KMS-11 (cell line): ENCODE measurements around the gene SYNE3.

ENCODE experiments used
- H2AFZ ChIP-seq: fragments of 200-600 bp; sonication (generic); 2 replicates; pipeline ENCODE4 v1.6.1; 2016; ENCODE audit warnings: antibody characterized with exemption, mixed run types, low read depth
- H3K27ac ChIP-seq: fragments of 200-600 bp; sonication (generic); 2 replicates; pipeline ENCODE4 v1.6.1; 2016; ENCODE audit warnings: mild to moderate bottlenecking, mixed run types
- H3K27me3 ChIP-seq: fragments of 200-600 bp; sonication (generic); 2 replicates; pipeline ENCODE4 v1.6.1; 2017; ENCODE audit warnings: mild to moderate bottlenecking, low read depth, mixed run types, moderate library complexity; ENCODE audit not compliant: insufficient read depth
- H3K36me3 ChIP-seq: fragments of 200-600 bp; sonication (generic); 2 replicates; pipeline ENCODE4 v1.6.1; 2017; ENCODE audit warnings: mild to moderate bottlenecking, mixed run types; ENCODE audit not compliant: insufficient read depth
- H3K4me1 ChIP-seq: fragments of 200-600 bp; sonication (generic); 2 replicates; pipeline ENCODE4 v1.6.1; 2016; ENCODE audit warnings: mild to moderate bottlenecking, low read depth, mixed run types; ENCODE audit not compliant: poor library complexity, severe bottlenecking
- H3K4me2 ChIP-seq: fragments of 200-600 bp; sonication (generic); 2 replicates; pipeline ENCODE4 v1.7.0; 2016; ENCODE audit warnings: mild to moderate bottlenecking, mixed run types
- H3K4me3 ChIP-seq: fragments of 200-600 bp; sonication (generic); IDR thresholded peaks from 2 replicates; pipeline ENCODE4 v1.6.1; 2017; ENCODE audit warnings: low read depth, low read length, mixed read lengths; ENCODE audit not compliant: insufficient read depth
- H3K79me2 ChIP-seq: fragments of 200-600 bp; sonication (generic); 2 replicates; pipeline ENCODE4 v1.6.1; 2016; ENCODE audit warnings: low read depth, mixed run types; ENCODE audit not compliant: insufficient read depth
- H3K9ac ChIP-seq: fragments of 200-600 bp; sonication (generic); 2 replicates; pipeline ENCODE4 v1.6.1; 2016; ENCODE audit warnings: mild to moderate bottlenecking, mixed run types
- H4K20me1 ChIP-seq: fragments of 200-600 bp; sonication (generic); 2 replicates; pipeline ENCODE4 v1.6.1; 2016; ENCODE audit warnings: mild to moderate bottlenecking, mixed run types; ENCODE audit not compliant: insufficient read depth
- TF ChIP-seq, protein P1 (sequence below): fragments of 200-600 bp; sonication (generic); conservative IDR thresholded peaks from 2 replicates; pipeline ENCODE4 v1.6.1; 2017; ENCODE audit warnings: low read depth, mild to moderate bottlenecking, antibody characterized with exemption, low read length, moderate library complexity, mixed read lengths

The SYNE3 gene

DNA sequence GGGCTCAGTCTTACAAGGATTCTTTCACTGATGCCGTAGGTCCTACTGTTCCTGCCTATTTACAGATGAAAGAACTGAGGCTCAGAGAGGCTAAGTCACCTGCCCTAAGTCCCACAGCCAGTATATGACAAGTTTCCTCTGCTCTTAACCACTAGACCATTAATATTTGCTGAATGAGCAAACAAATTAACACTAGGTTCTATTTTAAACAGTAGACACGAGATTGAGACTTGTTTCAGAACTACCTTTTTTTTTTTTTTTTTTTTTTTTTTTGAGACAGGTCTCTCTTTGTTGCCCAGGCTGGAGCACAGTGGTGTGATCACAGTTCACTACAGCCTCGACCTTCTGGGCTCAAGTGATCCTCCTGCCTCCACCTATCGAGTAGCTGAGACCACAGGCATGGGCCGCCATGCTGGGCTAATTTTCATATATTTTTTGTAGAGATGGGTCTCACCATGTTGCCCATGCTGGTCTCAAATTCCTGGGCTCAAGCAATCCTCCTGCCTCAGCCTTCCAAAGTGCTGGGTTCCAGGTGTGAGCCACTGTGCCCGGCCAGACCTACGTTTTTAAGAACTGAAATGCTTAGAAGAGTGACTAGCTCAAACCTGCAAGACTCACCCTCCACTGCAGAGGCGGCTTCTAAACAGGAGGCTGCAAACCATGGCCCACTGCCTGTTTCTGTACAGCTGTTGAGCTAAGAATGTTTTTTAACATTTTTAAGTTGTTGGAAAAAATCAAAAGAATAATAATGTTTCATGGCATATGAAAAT is 12.9 kb downstream of the SYNE3 start:
- H3K27me3 ChIP-seq, result no peaks in the 10 kb centered on the region
- no peak overlapping the region for H3K4me3 ChIP-seq
- H3K79me2 ChIP-seq, result peaks cover 52% of the 10 kb centered on the region; the same call in 1 of the 2 replicates
- H3K4me1 ChIP-seq, result peaks cover 62% of the 10 kb centered on the region
- H3K36me3 ChIP-seq, result no peaks in the 10 kb centered on the region
- H3K4me2 ChIP-seq, result peak overlapping the region; percentile 51
- no peak overlapping the region for H3K9ac ChIP-seq
- TF ChIP-seq, protein P1, sequence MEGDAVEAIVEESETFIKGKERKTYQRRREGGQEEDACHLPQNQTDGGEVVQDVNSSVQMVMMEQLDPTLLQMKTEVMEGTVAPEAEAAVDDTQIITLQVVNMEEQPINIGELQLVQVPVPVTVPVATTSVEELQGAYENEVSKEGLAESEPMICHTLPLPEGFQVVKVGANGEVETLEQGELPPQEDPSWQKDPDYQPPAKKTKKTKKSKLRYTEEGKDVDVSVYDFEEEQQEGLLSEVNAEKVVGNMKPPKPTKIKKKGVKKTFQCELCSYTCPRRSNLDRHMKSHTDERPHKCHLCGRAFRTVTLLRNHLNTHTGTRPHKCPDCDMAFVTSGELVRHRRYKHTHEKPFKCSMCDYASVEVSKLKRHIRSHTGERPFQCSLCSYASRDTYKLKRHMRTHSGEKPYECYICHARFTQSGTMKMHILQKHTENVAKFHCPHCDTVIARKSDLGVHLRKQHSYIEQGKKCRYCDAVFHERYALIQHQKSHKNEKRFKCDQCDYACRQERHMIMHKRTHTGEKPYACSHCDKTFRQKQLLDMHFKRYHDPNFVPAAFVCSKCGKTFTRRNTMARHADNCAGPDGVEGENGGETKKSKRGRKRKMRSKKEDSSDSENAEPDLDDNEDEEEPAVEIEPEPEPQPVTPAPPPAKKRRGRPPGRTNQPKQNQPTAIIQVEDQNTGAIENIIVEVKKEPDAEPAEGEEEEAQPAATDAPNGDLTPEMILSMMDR, result no peak
- H4K20me1 ChIP-seq, result no peaks in the 10 kb centered on the region
- H3K27ac ChIP-seq, result no peak overlapping the region
- H2AFZ ChIP-seq, result no peak overlapping the region

DNA sequence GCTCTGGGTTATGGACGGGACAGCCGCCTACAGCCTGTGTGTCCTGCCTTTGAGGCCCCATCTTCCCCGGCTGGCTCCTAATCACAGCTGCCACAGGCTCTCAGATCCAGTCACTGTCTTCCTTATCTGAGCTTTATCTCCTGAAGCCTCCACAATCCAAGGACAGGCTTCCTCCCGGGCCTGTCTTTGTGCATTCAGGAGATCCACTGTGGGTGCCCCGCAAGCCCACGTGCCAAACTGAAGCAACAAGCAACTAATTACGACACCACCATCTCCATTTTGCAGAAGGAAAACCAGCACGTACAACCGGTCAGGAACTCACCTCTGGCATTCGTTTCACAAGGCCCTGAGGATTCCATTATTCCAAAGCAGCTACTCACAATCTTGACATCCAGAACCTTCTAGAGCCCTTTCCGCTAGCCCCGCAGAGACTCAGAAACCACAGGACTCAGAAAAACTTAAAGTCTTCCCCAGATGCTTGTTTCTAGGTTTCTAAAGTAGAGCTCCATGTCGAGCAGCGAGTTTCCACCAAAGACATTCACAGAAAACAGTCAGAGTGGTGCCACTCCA is 14.0 kb downstream of the SYNE3 start:
- Histone ChIP-seq H3K27me3 (no peaks in the 10 kb centered on the region), H3K4me2 (no peak overlapping the region), H2AFZ (no peak overlapping the region), H3K27ac (no peak overlapping the region), H3K79me2 (peaks cover 47% of the 10 kb centered on the region; the same call in 1 of the 2 replicates), H3K4me1 (peaks cover 51% of the 10 kb centered on the region), H4K20me1 (no peaks in the 10 kb centered on the region), H3K36me3 (no peaks in the 10 kb centered on the region), H3K9ac (no peak overlapping the region), H3K4me3 (no peak overlapping the region)
- TF ChIP-seq, protein P1, result no peak

DNA sequence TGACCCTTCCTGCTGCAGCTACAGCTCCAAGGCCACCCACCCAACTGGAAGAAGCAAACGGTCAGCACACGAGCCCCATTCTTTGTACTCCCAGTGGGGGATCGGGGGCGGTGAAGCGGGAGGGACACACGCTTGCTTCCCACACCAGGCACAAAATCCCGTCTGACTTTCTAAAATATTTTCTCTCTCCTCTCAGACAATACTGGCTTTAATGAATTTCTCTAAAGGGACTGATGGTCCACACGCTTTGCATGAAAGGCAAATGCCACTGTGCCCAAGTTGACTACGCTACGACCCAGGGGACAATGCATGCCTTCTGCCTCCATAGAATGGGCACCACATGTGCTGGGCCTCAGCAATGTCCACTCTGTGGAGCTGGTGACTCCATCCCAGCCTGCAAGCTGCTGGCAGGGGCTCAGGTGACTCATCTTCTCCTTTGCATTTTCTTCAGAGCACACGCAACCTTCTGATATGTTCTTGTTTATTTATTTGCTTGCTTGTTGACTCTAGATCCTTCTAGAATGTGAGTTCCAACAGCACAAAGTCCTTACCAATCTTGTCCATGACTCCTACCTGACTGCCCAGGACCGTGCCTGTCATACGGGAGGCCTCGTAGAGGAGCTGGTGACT is 15.6 kb downstream of the SYNE3 start:
- H2AFZ ChIP-seq, result no peak overlapping the region
- H3K27me3 ChIP-seq, result no peaks in the 10 kb centered on the region
- H3K4me2 ChIP-seq, result no peak overlapping the region
- TF ChIP-seq, protein P1, result no peak
- H4K20me1 ChIP-seq, result no peaks in the 10 kb centered on the region
- no peak overlapping the region for H3K4me3 ChIP-seq
- H3K36me3 ChIP-seq, result no peaks in the 10 kb centered on the region
- H3K79me2 ChIP-seq, result peaks cover 34% of the 10 kb centered on the region; the same call in 1 of the 2 replicates
- no peak overlapping the region for H3K27ac ChIP-seq
- peaks cover 35% of the 10 kb centered on the region for H3K4me1 ChIP-seq
- H3K9ac ChIP-seq, result no peak overlapping the region

DNA sequence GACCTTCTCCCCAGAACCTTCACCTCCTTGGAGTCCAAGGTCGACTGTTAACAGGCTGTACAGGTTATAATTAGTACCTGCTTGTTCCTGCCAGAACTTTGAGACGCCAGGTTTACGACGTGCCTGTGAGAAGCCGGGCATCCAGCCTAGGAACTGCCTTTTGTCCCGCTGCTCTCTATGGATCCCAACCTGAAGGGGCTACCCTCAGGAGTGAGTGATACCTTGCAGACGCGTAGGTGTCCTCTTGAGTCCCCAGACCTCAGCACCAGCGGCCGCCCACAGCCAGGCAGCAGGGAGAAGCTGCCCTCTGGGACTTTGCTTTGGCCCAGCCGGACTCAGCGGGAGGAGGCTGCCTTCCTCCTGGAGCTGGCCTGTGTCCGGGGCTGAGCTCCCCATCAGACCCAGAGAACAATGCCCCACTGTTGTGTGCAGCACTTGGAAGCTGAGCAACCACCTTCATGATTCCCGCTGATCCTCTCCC is 16.2 kb downstream of the SYNE3 start:
- peaks cover 30% of the 10 kb centered on the region; the same call in 1 of the 2 replicates for H3K79me2 ChIP-seq
- no peak overlapping the region for H3K27ac ChIP-seq
- no peaks in the 10 kb centered on the region for H3K36me3 ChIP-seq
- no peak overlapping the region for H2AFZ ChIP-seq
- peaks cover 29% of the 10 kb centered on the region for H3K4me1 ChIP-seq
- H3K27me3 ChIP-seq, result no peaks in the 10 kb centered on the region
- TF ChIP-seq, protein P1, result no peak
- no peak overlapping the region for H3K4me2 ChIP-seq
- no peaks in the 10 kb centered on the region for H4K20me1 ChIP-seq
- no peak overlapping the region for H3K4me3 ChIP-seq
- no peak overlapping the region for H3K9ac ChIP-seq
